Cortex of kidney (tissue), 1 donor: ENCODE results near the gene UBP1.
"Not testable (repeated sequence)": the region's sequence is repeated elsewhere in the genome, so short reads cannot be mapped to it uniquely, and the experiment has no call there.

Experiments
- DNase-seq: peaks from one replicate; lab custom pipeline; 2025; lab: John Stamatoyannopoulos, UW

UBP1 gene, protein sequence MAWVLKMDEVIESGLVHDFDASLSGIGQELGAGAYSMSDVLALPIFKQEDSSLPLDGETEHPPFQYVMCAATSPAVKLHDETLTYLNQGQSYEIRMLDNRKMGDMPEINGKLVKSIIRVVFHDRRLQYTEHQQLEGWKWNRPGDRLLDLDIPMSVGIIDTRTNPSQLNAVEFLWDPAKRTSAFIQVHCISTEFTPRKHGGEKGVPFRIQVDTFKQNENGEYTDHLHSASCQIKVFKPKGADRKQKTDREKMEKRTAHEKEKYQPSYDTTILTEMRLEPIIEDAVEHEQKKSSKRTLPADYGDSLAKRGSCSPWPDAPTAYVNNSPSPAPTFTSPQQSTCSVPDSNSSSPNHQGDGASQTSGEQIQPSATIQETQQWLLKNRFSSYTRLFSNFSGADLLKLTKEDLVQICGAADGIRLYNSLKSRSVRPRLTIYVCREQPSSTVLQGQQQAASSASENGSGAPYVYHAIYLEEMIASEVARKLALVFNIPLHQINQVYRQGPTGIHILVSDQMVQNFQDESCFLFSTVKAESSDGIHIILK

GRCh38 chr3:33440328-33441224 is at the start of gene UBP1:
Gene UBP1, minus strand, starts transcription at chr3:33440405. Its CDS starts 557 bp downstream, at chr3:33439848.
- DNase-seq = peak; percentile 95

DNA sequence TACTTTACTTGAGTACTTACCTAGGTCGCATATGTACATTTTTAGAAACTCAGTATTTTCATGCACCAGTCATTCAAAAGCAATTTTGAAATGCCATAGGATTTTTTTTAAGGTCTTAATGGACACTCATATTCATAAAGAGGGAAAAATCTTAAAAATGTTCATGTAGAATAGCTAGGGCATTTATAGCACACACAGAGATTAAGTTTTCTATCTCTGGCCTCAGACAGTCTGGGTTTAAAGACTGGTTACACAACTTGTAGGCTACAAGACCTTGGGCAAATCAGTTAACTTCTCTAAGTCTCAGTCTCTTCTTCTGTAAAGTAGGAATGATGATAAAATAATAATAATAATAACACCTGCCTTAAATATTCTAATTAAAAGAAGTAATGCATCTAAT is 48.5 kb upstream of the UBP1 start:
- DNase-seq = no peak

GRCh38 chr3:33488246-33488645 is 48.0 kb upstream of the UBP1 start:
- no peak for DNase-seq

GRCh38 chr3:33482111-33482521 is 41.9 kb upstream of the UBP1 start:
- DNase-seq = no peak

- no peak for DNase-seq
Measured at GRCh38 chr3:33474896-33475295, 34.7 kb upstream of the UBP1 start.

DNA sequence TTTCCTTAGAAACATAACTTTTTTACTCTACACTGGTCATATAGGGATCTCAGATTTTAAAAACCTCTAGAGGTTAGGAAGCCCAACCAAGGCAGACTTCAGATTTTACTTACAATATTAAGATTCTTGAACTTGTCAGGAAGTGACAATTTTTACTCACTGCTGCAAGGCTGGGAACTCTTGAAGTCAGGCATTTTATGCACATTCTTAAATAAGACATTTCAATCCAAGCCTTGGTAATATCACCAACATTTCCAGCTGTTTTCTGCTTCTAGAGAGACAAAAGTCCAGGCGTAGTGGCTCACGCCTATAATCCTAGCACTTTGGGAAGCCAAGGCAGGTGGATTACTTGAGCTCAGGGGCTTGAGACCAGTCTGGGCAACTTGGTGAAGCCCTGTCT is 33.6 kb upstream of the UBP1 start:
- DNase-seq = no peak

- no peak for DNase-seq
Measured at GRCh38 chr3:33467786-33468185, 27.6 kb upstream of the UBP1 start.

DNA sequence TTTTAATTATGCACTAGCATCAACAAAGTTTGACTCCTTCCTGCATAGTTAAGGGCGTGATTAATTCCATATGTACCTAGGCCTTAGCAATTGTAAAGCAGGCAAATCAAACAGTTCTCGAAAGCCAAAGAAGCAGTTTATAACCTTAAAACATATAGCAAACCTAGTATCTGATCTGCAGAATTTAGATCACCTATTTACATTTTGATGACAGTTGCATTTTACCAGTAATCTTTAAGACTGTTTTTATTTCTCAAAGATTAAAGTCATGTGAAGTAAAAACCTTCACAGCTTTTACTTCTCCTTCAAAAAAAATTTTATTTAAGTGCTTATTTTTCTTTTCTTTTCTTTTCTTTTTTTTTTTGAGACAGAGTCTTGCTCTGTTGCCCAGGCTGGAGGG is 20.9 kb upstream of the UBP1 start:
- DNase-seq = no peak

DNA sequence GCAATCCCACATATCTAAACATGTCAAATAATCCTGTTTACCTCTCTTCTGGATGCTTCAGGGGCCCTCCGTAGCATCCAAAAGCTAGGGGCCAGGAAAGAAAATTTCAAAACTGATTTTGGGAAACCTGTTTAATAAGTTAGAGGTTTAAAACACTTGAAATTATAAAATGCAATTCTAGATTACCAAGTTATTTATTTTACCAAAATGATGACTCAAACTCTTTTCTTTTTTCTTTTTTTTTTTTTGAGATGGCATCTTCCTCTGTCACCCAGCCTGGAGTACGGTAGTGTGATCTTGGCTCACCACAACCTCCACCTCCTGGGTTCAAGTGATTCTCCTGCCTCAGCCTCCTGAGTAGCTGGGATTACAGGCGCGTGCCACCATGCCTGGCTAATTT is 19.4 kb upstream of the UBP1 start:
- not testable (repeated sequence) for DNase-seq

- DNase-seq = no peak
Measured at GRCh38 chr3:33458446-33458845, 18.2 kb upstream of the UBP1 start.

- DNase-seq = no peak
Measured at GRCh38 chr3:33456756-33457155, 16.6 kb upstream of the UBP1 start.

GRCh38 chr3:33453331-33453761 is 13.1 kb upstream of the UBP1 start:
- no peak for DNase-seq

DNA sequence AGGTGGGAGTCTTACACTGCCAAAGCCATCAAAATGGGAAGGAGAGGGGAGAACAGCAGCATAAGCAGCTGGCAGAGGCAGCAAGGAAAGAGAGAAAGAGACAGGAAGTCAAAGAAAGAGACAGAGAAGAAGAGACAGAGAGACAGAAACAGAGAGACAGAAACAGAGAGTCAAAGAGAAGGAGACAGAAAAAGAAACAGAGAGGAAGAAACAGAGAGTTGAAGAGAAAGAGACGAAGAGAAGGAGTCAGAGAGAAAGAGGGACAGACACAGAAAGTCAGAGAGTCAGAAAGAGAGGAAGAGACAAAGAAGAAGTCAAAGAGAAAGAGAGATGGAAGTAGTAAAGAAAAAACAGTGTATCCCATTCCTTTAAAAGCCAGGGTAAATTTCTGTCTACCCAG is 11.8 kb upstream of the UBP1 start:
- not testable (repeated sequence) for DNase-seq

GRCh38 chr3:33447958-33448357 is 7.8 kb upstream of the UBP1 start:
- no peak for DNase-seq

- DNase-seq = not testable (repeated sequence)
Measured at GRCh38 chr3:33447256-33447625, 7.0 kb upstream of the UBP1 start.

GRCh38 chr3:33442190-33442589 is 2.0 kb upstream of the UBP1 start:
- no peak for DNase-seq

DNA sequence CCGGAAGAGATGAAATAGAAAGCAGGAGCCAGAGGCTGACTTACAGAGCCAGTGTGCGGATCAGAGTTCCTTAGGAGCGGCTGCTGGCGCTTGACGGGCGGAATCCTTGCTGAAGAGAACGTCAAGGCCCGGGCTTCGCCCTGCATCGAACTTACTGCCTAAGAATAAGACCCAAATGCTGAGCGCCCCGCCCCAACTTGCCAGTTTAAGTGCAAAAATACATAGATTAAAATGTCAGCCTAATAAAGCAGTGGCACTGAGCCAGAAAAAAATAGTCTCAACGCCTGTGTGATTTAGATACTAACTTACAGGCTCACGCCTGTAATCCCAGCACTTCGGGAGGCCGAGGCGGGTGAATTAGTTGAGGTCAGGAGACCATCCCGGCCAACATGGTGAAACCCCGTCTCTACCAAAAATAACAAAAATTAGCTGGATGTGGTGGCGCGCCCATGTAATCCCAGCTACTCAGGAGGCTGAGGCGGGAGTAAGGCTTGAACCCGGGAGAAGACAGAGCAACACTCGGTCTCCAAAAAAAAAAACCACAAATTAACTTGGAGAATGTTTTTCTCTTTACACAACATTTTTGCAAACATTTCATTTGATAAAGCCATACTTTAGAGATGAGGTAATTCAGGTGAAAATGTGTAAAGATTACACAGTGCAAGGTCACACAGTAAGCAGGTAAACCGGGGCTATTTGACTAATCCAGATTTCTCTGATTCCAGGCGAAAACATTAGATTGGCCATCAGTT is 1.2 kb upstream of the UBP1 start:
- DNase-seq = no peak

DNA sequence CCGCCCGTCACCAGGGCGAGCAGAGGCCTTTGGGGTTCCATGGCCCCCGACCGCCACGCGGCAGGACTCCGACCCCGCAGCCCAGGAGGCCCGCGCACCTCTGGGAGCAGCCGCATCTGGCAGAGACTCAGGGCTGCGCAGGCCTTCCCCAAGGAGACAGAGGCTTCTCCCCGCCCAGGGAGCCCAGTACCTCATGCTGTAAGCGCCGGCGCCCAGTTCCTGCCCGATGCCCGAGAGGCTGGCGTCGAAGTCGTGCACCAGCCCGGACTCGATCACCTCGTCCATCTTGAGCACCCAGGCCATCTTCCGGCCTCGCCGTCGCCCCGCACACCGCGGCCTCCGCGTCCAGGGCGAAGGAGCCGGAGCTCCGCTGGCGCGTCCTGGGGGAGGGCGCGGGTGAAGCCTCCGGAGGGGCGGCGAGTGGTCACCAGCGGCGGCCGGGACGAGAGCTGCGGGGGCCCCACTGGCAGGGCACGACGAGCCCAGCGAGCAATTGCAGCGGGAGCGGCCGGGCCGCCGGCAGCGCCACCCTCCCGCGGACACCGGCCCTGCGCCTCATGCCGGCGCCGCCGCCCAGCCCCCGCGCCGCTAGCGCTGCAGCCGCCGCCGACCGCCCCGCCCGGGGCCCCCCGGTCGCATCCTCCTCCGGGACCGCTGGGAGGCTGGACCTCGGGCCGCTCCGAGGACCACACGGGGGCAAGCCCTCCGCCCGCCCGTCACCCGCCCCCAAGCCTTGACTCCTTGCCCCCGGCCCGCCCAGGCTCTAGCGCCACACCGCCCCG is 468 bp downstream of the UBP1 start:
- DNase-seq = peak; percentile 21

DNA sequence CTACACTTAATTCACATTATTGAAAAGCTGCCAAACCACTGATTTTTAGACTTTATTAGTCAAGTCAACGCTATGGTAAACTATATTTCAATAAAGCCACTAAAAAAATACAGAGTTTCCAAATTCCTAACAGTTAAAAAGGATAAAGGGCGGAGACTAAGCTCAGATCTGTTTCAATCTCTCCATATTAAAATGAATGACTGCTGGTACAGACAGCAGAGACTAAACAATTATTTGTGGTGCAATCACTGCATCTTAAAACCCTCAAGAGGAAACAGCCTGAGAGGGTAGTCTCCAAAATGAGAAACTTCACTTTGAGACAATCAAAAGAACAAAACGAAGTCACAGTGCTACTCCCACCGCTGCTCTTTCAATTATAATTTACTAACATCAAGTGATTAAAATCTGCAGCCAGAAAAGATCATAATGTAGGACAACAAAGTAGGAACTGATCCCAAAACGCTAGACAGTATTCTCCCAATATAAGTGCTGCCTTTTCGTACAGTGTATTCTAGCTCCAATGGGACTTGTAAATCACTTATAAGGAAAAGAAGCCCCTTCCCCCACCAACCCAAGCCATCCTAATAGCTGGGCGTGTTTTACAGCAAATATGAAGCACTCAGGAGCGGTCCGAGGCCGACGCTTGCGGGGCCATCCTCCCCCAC is 1.2 kb downstream of the UBP1 start:
- DNase-seq = no peak

DNA sequence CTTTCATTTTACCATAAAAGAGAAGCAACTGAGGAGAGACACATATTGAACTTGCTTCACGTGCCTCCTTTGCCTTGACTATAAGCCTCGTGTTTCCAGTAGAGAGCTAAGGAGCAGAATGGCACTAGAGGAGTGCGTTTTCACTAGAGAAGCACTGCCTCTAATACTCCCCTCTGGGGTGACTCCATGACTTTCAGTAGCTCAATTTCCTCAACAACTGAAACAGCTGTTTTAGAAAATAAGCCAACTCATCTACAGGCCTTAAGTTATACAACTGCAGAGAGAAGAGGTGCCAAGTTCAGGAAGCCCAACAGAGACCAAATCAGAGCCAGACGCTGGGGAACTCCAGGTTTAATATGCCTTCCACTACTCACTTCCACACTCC is 1.9 kb downstream of the UBP1 start:
- DNase-seq = no peak
